HG03039 (cell line): Measurements from ENCODE around the gene HSPB6.
"Not testable (repeated sequence)": the region's sequence is repeated elsewhere in the genome, so short reads cannot be mapped to it uniquely, and the experiment has no call there.

Experiments
- ATAC-seq: cut with Tn5 transposase; IDR thresholded peaks from one replicate; pipeline ENCODE4 v1.9.1; 2021; ENCODE audit warnings: mild to moderate bottlenecking, moderate library complexity; ENCODE audit not compliant: unreplicated experiment

The HSPB6 gene

GRCh38 chr19:35756377-35757230 lies at the start of gene HSPB6:
HSPB6 (minus strand) TSS chr19:35757029; CDS start chr19:35757008, 21 bp downstream.
- no peak for ATAC-seq

- no peak for ATAC-seq
Measured at GRCh38 chr19:35806597-35806996, 49.8 kb upstream of the HSPB6 start.

GRCh38 chr19:35805526-35806102 lies 48.8 kb upstream of the HSPB6 start:
- ATAC-seq = no peak

- ATAC-seq = no peak
Measured at GRCh38 chr19:35801828-35802227, 45.0 kb upstream of the HSPB6 start.

- ATAC-seq = no peak
Measured at GRCh38 chr19:35797663-35798062, 40.8 kb upstream of the HSPB6 start.

GRCh38 chr19:35796645-35797542 lies 40.1 kb upstream of the HSPB6 start:
- ATAC-seq = no peak

GRCh38 chr19:35795564-35795963 lies 38.7 kb upstream of the HSPB6 start:
- ATAC-seq = not testable (repeated sequence)

GRCh38 chr19:35793381-35794165 lies 36.7 kb upstream of the HSPB6 start:
- no peak for ATAC-seq

- no peak for ATAC-seq
Measured at GRCh38 chr19:35792888-35793287, 36.1 kb upstream of the HSPB6 start.

GRCh38 chr19:35792312-35792711 lies 35.5 kb upstream of the HSPB6 start:
- ATAC-seq = no peak

- no peak for ATAC-seq
Measured at GRCh38 chr19:35791814-35792279, 35.0 kb upstream of the HSPB6 start.

- ATAC-seq = no peak
Measured at GRCh38 chr19:35790981-35791813, 34.4 kb upstream of the HSPB6 start.

GRCh38 chr19:35789978-35790944 lies 33.4 kb upstream of the HSPB6 start:
- ATAC-seq = no peak

- no peak for ATAC-seq
Measured at GRCh38 chr19:35789195-35789977, 32.6 kb upstream of the HSPB6 start.

GRCh38 chr19:35788205-35788960 lies 31.6 kb upstream of the HSPB6 start:
- ATAC-seq = no peak

GRCh38 chr19:35787227-35787799 lies 30.5 kb upstream of the HSPB6 start:
- ATAC-seq = no peak
